Stimulated activated naive B cell treated with anti-CD40 and anti-IgM and Interleukin-4, amounts not matched to agents 10 μg/mL and 1 μg/mL and 100 μg/mL, for 72 hours (primary cell): ENCODE measurements around the gene NLRP9.

Source experiments
- ATAC-seq, 2 donors: fragments of 150-1000 bp; cut with Tn5 transposase; replicated peaks; 2 replicates each; pipeline ENCODE4 v1.10.0; 2021; ENCODE audit warnings: moderate library complexity in 1 of 2
- DNase-seq: peaks from one replicate; pipeline ENCODE4 v3.0.0; 2021
- H3K27ac Mint-ChIP-seq: one replicate; pipeline ENCODE4 v1.8.0; 2022; ENCODE audit warnings: mild to moderate bottlenecking, mixed read lengths
- H3K27me3 Mint-ChIP-seq, 2 donors: one replicate each; pipeline ENCODE4 v1.8.0; 2022; ENCODE audit warnings: mixed read lengths in 2 of 2
- H3K36me3 Mint-ChIP-seq, 2 donors: one replicate each; pipeline ENCODE4 v1.8.0; 2022; ENCODE audit warnings: mixed read lengths in 2 of 2, mild to moderate bottlenecking in 1 of 2
- H3K4me1 Mint-ChIP-seq, 2 donors: one replicate each; pipeline ENCODE4 v1.8.0; 2022; ENCODE audit warnings: mixed read lengths in 2 of 2, mild to moderate bottlenecking in 1 of 2
- H3K4me3 Mint-ChIP-seq, 2 donors: one replicate each; pipeline ENCODE4 v1.8.0; 2022; ENCODE audit warnings: mild to moderate bottlenecking in 2 of 2, mixed read lengths in 2 of 2, moderate library complexity in 1 of 2
- H3K9me3 Mint-ChIP-seq, 2 donors: one replicate each; pipeline ENCODE4 v1.8.0; 2022; ENCODE audit warnings: mixed read lengths in 2 of 2, mild to moderate bottlenecking in 1 of 2

The NLRP9 gene

GRCh38 chr19:55676889-55677505 lies 61.2 kb downstream of the NLRP9 start:
- no peak for DNase-seq
- peak overlapping the region; percentile 98 for H3K27ac Mint-ChIP-seq
- ATAC-seq: no peak
- H3K9me3 Mint-ChIP-seq: no peaks in the 10 kb centered on the region
- H3K4me1 Mint-ChIP-seq: peaks cover 49 to 63% of the 10 kb centered on the region in 2 donors
- peaks cover 46 to 63% of the 10 kb centered on the region in 2 donors for H3K36me3 Mint-ChIP-seq
- no peaks in the 10 kb centered on the region for H3K27me3 Mint-ChIP-seq
- H3K4me3 Mint-ChIP-seq: peak overlapping the region; percentile 75 to 95

GRCh38 chr19:55676383-55676782 lies 61.8 kb downstream of the NLRP9 start:
- peaks cover 48 to 66% of the 10 kb centered on the region in 2 donors for H3K36me3 Mint-ChIP-seq
- ATAC-seq: no peak
- no peak for DNase-seq
- no peaks in the 10 kb centered on the region for H3K9me3 Mint-ChIP-seq
- no peaks in the 10 kb centered on the region for H3K27me3 Mint-ChIP-seq
- no peak overlapping the region for H3K27ac Mint-ChIP-seq
- peaks cover 52 to 67% of the 10 kb centered on the region in 2 donors for H3K4me1 Mint-ChIP-seq
- H3K4me3 Mint-ChIP-seq: peak overlapping the region; percentile 75 to 95

- Mint-ChIP-seq H3K27ac (peak overlapping the region; percentile 97), H3K4me1 (peaks cover 58 to 71% of the 10 kb centered on the region in 2 donors), H3K36me3 (peaks cover 52 to 69% of the 10 kb centered on the region in 2 donors), H3K9me3 (no peaks in the 10 kb centered on the region), H3K27me3 (no peaks in the 10 kb centered on the region), H3K4me3 (peak overlapping the region; percentile 95 to 96)
- ATAC-seq (no peak), DNase-seq (no peak)
These were observed 62.4 kb downstream of the NLRP9 start for GRCh38 chr19:55675661-55676354.

GRCh38 chr19:55674841-55675660 lies 63.2 kb downstream of the NLRP9 start, which contains the start of gene EPN1:
TSS of gene EPN1 (plus strand) at chr19:55675226. CDS start at chr19:55678628, 3,402 bp downstream.
- Mint-ChIP-seq H3K4me1 (peaks cover 60 to 69% of the 10 kb centered on the region in 2 donors), H3K27ac (peak within 1 kb of the TSS; percentile 97), H3K27me3 (no peaks in the 10 kb centered on the region), H3K9me3 (no peaks in the 10 kb centered on the region), H3K4me3 (peak within 1 kb of the TSS; percentile 95 to 96), H3K36me3 (peaks cover 53 to 69% of the 10 kb centered on the region in 2 donors)
- ATAC-seq (peak; percentile 77 to 84), DNase-seq (peak; percentile 93)

- ATAC-seq (no peak), DNase-seq (no peak)
- peaks cover 60 to 68% of the 10 kb centered on the region in 2 donors for H3K4me1 Mint-ChIP-seq
- peak overlapping the region; percentile 87 for H3K27ac Mint-ChIP-seq
- no peaks in the 10 kb centered on the region for H3K9me3 Mint-ChIP-seq
- H3K27me3 Mint-ChIP-seq: no peaks in the 10 kb centered on the region
- H3K36me3 Mint-ChIP-seq: peaks cover 53 to 69% of the 10 kb centered on the region in 2 donors
- H3K4me3 Mint-ChIP-seq: peak overlapping the region; percentile 95 to 96
These were observed 63.8 kb downstream of the NLRP9 start for GRCh38 chr19:55674459-55674840.

- H3K4me3 Mint-ChIP-seq: peak overlapping the region; percentile 51 to 95
- H3K4me1 Mint-ChIP-seq: peaks cover 56 to 63% of the 10 kb centered on the region in 2 donors
- H3K9me3 Mint-ChIP-seq: no peaks in the 10 kb centered on the region
- peaks cover 51 to 69% of the 10 kb centered on the region in 2 donors for H3K36me3 Mint-ChIP-seq
- DNase-seq (no peak), ATAC-seq (no peak)
- peak overlapping the region; percentile 51 for H3K27ac Mint-ChIP-seq
- H3K27me3 Mint-ChIP-seq: no peaks in the 10 kb centered on the region
These were observed 64.3 kb downstream of the NLRP9 start for GRCh38 chr19:55673889-55674288.

- ATAC-seq (no peak), DNase-seq (no peak)
- peaks cover 47 to 65% of the 10 kb centered on the region in 2 donors for H3K36me3 Mint-ChIP-seq
- peak overlapping the region; percentile 4 to 51 for H3K4me3 Mint-ChIP-seq
- H3K4me1 Mint-ChIP-seq: peaks cover 52 to 58% of the 10 kb centered on the region in 2 donors
- no peaks in the 10 kb centered on the region for H3K27me3 Mint-ChIP-seq
- no peaks in the 10 kb centered on the region for H3K9me3 Mint-ChIP-seq
- H3K27ac Mint-ChIP-seq: peak overlapping the region; percentile 51
These were observed 64.7 kb downstream of the NLRP9 start for GRCh38 chr19:55673465-55673864.

GRCh38 chr19:55672418-55672817 lies 65.8 kb downstream of the NLRP9 start:
- Mint-ChIP-seq H3K4me1 (peaks cover 43 to 48% of the 10 kb centered on the region in 2 donors), H3K9me3 (no peaks in the 10 kb centered on the region), H3K27me3 (no peaks in the 10 kb centered on the region), H3K36me3 (peaks cover 46 to 63% of the 10 kb centered on the region in 2 donors), H3K27ac (no peak overlapping the region), H3K4me3 (no peak overlapping the region)
- DNase-seq (no peak), ATAC-seq (no peak)

GRCh38 chr19:55671054-55671378 lies 67.2 kb downstream of the NLRP9 start:
- Mint-ChIP-seq H3K9me3 (no peaks in the 10 kb centered on the region), H3K27ac (peak overlapping the region; percentile 44), H3K36me3 (peaks cover 47 to 65% of the 10 kb centered on the region in 2 donors), H3K4me1 (peaks cover 37 to 39% of the 10 kb centered on the region in 2 donors), H3K4me3 (peak overlapping the region in 1 of 2 donors; percentile 22), H3K27me3 (no peaks in the 10 kb centered on the region)
- DNase-seq (no peak), ATAC-seq (no peak)

GRCh38 chr19:55670280-55671053 lies 67.7 kb downstream of the NLRP9 start:
- ATAC-seq (no peak), DNase-seq (no peak)
- Mint-ChIP-seq H3K4me1 (peaks cover 38 to 42% of the 10 kb centered on the region in 2 donors), H3K9me3 (no peaks in the 10 kb centered on the region), H3K27ac (peak overlapping the region; percentile 47), H3K4me3 (peak overlapping the region in 1 of 2 donors; percentile 22), H3K27me3 (no peaks in the 10 kb centered on the region), H3K36me3 (peaks cover 49 to 64% of the 10 kb centered on the region in 2 donors)

- DNase-seq (no peak), ATAC-seq (no peak)
- Mint-ChIP-seq H3K27me3 (no peaks in the 10 kb centered on the region), H3K27ac (peak overlapping the region; percentile 71), H3K9me3 (no peaks in the 10 kb centered on the region), H3K4me1 (peaks cover 36 to 41% of the 10 kb centered on the region in 2 donors), H3K36me3 (peaks cover 48 to 61% of the 10 kb centered on the region in 2 donors), H3K4me3 (peak overlapping the region in 1 of 2 donors; percentile 30)
These were observed 68.6 kb downstream of the NLRP9 start for GRCh38 chr19:55669418-55670279.

- Mint-ChIP-seq H3K36me3 (peaks cover 49 to 62% of the 10 kb centered on the region in 2 donors), H3K27ac (peak overlapping the region; percentile 31), H3K4me1 (peaks cover 33 to 34% of the 10 kb centered on the region in 2 donors), H3K27me3 (no peaks in the 10 kb centered on the region), H3K9me3 (no peaks in the 10 kb centered on the region), H3K4me3 (no peak overlapping the region)
- no peak for DNase-seq
- no peak for ATAC-seq
These were observed 69.4 kb downstream of the NLRP9 start for GRCh38 chr19:55668603-55669348.
